NCI-H2107 (cell line): ENCODE measurements around the gene PRLHR.

Source experiments
- DNase-seq: peaks from one replicate; lab custom pipeline; 2025; lab: John Stamatoyannopoulos, UW

PRLHR gene

GRCh38 chr10:118563373-118563890, 32.0 kb downstream of the PRLHR start:
- DNase-seq, result no peak

GRCh38 chr10:118562851-118563250, 32.6 kb downstream of the PRLHR start:
- no peak for DNase-seq

GRCh38 chr10:118557946-118558345, 37.5 kb downstream of the PRLHR start:
- no peak for DNase-seq

GRCh38 chr10:118551535-118552100, 43.8 kb downstream of the PRLHR start:
- DNase-seq, result no peak

- no peak for DNase-seq
Observed at GRCh38 chr10:118547282-118547681, 48.2 kb downstream of the PRLHR start.

GRCh38 chr10:118546479-118546878, 49.0 kb downstream of the PRLHR start:
- no peak for DNase-seq

GRCh38 chr10:118545381-118545780, 50.1 kb downstream of the PRLHR start:
- no peak for DNase-seq

- DNase-seq, result no peak
Observed at GRCh38 chr10:118544401-118544948, 51.0 kb downstream of the PRLHR start.

GRCh38 chr10:118543714-118544400, 51.6 kb downstream of the PRLHR start:
- DNase-seq, result no peak

GRCh38 chr10:118542745-118543144, 52.7 kb downstream of the PRLHR start:
- DNase-seq, result no peak

- no peak for DNase-seq
Observed at GRCh38 chr10:118542205-118542604, 53.2 kb downstream of the PRLHR start.

- DNase-seq, result no peak
Observed at GRCh38 chr10:118541718-118542117, 53.7 kb downstream of the PRLHR start.
